Esophagus muscularis mucosa (tissue), 4 donors: ENCODE results near the gene XRCC1.

Experiments
- CTCF ChIP-seq, 3 experiments: fragments of 200-600 bp in 2 of 3; fragments of 450-650 bp in 1 of 3; sonication (generic) in 2 of 3; IDR thresholded peaks; one replicate each; pipeline ENCODE4 v1.5.1; 2017 to 2019; ENCODE audit warnings: antibody characterized with exemption in 3 of 3, mild to moderate bottlenecking in 2 of 3, moderate library complexity in 1 of 3
- EP300 ChIP-seq: sonication (generic); formaldehyde crosslinking; IDR thresholded peaks from one replicate; pipeline ENCODE4 v1.6.1; 2017; ENCODE audit warnings: antibody characterized with exemption
- POLR2A ChIP-seq: fragments of 450-650 bp; IDR thresholded peaks from one replicate; pipeline ENCODE4 v1.6.1; 2017; ENCODE audit warnings: antibody characterized with exemption, moderate library complexity, mild to moderate bottlenecking, low read depth
- POLR2AphosphoS5 ChIP-seq, 2 donors: sonication (generic); formaldehyde crosslinking; IDR thresholded peaks; one replicate each; pipeline ENCODE4 v1.6.1; 2017; ENCODE audit warnings: antibody characterized with exemption in 2 of 2

- TF ChIP-seq POLR2A (no peak), CTCF (IDR thresholded peaks at IDR 0.05) (no peak), POLR2AphosphoS5 (IDR thresholded peaks at IDR 0.05) (no peak), EP300 (no peak)
These were observed 23.3 kb upstream of the XRCC1 start for GRCh38 chr19:43598445-43599240.
